HG03280 (cell line): Measurements from ENCODE around the gene NDUFAB1.
"Not testable (repeated sequence)": the region's sequence is repeated elsewhere in the genome, so short reads cannot be mapped to it uniquely, and the experiment has no call there.

Experiments
- ATAC-seq: cut with Tn5 transposase; IDR thresholded peaks from one replicate; pipeline ENCODE4 v1.9.1; 2021; ENCODE audit warnings: mild to moderate bottlenecking, moderate library complexity; ENCODE audit not compliant: unreplicated experiment

Gene NDUFAB1

DNA sequence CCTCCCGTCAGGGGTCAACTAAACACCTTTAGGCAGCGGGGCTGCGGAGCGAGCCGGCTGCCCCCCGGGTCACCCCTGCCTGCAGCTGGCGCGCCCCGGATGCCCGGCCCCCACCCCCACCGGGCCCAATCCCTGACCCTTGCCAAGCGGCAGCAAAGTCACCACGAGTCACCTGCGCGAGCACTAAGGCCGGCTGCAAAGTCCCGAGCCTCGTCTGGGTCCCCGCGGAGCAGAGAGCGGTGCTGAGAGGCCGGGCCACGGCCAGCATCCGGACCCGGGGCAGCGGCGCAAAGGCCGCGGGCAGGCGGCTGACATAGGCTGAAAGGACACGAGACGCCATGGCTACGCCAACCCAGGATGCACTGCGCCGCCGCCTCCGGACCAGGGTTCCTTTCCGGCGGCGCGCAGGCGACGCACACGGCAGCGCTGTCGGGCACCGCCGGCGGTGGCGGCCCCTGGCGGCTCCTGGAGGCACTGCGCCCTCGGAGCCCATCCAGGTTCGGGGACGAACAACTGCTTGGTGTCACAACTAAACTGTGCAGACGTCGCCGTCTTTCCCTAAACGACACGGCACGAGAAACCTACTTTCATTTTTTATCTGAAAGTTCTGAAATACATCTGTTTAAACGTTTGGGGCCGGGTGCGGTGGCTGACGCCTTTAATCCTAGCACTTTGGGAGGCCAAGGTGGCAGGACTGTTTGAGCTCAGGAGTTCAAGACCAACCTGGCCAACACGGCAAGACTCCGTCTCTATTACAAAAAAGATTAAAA is at the start of gene NDUFAB1:
TSS of gene NDUFAB1 (minus strand) at position 366 of the 770 bp plus-strand sequence. CDS start at position 340, 26 bp downstream.
- ATAC-seq = peak; percentile 96

DNA sequence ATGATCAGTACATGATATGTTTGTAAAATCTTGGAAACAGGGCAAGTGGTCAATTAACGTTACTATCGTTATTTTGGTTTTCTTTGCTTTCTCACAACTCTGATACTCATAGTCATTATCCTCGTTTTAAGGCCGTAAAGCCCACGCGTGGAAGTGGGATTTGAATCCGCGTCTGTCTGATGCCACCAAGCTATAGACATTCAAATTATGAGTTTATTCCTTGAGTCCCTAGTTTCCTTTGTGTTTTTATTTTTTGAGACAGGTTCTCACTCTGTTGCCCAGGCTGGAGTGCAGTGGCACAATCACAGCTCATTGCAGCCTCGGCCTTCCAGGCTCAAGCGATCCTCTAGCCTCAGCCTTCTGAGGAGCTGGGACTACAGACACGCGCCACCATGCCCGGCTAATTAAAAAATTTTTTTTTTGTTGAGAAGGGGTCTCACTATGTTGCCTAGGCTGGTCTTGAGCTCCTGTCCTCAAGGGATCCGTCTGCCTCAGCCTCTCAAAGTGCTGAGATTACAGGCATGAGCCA is 46.2 kb upstream of the NDUFAB1 start:
- no peak for ATAC-seq

DNA sequence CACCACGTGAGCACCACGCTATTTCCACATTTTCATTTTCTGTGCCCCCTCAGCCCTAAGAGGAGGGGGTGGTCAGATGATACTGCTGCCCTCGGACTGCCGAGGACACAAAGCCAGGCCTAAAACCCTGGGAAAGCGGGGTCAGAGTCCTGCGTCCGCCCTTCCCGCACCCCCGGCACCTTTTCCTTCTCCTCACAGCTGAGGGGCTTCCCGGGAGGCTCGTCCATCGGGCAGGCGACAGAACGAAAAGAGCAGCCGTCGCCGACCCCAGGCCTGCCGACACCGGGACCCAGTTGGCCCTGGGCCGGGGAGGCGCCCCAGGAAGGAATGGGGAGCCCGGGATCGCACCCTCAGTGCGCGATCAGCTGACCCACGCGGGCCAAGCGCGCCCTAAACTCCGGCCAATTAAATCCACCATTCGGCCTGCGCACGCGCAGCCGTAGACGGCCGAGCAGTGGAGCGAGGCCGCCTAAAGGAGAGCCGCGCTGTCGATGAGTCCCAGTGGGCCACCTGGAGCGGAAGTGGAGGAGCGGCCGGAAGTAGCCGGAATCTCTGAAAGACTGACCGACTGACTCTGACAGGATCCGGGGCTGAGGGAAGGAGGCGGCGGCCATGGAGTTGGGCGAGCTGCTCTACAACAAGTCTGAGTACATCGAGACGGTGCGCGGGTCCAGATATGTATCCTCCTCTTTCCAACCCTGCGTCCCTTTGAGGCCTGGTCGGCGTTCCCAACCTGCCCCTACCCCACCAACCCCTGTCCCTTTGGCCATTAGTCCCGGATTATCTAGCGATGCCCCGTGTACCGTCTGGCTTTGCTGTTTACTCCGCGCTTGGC is 45.0 kb upstream of the NDUFAB1 start, which contains the start of the genes DCTN5 and PALB2:
TSS of gene DCTN5 (plus strand) at position 536 of the 835 bp plus-strand sequence. CDS start at position 613, 77 bp downstream.
TSS of gene PALB2 (minus strand) at position 380 of the 835 bp plus-strand sequence. CDS start at position 227, 153 bp downstream.
- peak; percentile 97 for ATAC-seq

GRCh38 chr16:23640615-23640930 is 44.5 kb upstream of the NDUFAB1 start:
- no peak for ATAC-seq

GRCh38 chr16:23635958-23636357 is 39.8 kb upstream of the NDUFAB1 start:
- ATAC-seq = no peak

DNA sequence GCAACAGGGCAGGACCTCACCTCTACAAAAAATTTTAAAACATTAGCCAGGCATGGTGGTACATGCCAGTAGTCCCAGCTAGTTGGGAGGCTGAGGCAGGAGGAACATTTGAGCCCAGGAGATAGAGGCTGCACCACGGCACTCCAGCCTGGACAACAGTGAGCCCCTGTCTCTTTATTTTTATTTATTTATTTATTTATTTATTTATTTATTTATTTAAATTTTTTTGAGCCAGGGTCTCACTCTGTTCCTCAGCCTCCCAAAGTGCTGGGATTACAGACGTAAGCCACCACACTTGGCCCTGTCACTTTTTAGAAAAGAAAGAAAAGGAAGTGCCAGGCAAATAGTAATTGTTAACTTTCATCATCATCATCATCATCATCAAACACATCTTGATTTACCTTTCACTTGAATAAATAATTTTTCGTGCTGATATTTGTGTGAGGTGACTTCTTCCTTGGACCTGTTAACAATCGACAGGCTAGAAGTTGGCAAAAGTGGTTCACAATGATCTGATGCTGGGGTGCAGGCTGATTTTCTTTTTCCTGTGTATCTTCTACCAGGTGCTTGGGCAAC is 38.4 kb upstream of the NDUFAB1 start:
- no peak for ATAC-seq

- not testable (repeated sequence) for ATAC-seq
Observed at GRCh38 chr16:23631874-23632273, 35.8 kb upstream of the NDUFAB1 start.

- no peak for ATAC-seq
Observed at GRCh38 chr16:23629516-23629915, 33.4 kb upstream of the NDUFAB1 start.

GRCh38 chr16:23624092-23624491 is 28.0 kb upstream of the NDUFAB1 start:
- no peak for ATAC-seq

DNA sequence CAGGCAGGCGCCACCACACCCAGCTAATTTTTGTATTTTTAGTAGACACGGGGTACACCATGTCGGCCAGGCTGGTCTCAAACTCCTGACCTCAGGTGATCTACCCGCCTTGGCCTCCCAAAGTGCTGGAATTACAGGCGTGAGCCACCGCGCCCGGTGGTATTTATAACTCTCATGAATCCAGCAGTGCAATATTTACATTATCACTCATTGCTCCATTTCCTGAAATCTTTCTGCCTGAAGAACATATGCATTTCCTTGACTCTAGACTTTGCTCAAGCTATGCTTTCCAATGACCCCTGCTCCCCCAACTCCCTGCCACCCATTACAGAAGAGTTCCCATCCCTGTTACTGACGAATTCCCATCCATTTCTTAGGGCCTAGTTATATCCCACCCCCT is 19.7 kb upstream of the NDUFAB1 start:
- no peak for ATAC-seq

DNA sequence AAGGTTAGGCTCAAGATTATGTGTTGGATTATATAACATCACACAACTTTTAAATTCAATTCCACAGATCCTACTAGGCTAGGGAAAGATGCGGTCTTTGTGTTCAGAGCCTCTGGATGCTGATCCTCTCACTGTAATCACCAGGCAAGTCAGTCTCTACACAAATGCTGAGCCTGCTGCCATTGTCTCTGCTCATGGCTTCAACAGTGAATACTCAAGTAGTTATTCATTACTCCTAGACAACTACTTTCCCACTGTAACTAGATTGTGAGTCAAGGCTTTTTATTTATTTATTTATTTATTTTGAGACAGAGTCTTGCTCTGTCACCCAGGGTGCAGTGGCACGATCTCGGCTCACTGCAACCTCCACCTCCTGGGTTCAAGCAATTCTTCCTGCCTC is 15.8 kb upstream of the NDUFAB1 start:
- no peak for ATAC-seq

DNA sequence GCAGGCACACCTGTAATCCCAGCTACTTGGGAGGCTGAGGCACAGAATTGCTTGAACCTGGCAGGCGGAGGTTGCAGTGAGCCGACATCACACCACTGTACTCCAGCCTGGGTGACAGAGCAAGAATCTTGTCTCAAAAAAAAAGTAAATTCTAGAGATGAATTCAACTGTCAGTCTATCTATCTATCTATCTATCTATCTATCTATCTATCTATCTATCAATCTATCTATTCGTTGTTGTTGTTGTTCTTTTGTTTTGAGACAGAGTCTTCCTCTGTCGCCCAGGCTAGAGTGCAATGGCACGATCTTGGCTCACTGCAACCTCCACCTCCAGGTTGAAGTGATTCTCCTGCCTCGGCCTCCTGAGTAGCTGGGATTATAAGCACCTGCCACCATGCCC is 14.8 kb upstream of the NDUFAB1 start:
- ATAC-seq = not testable (repeated sequence)

DNA sequence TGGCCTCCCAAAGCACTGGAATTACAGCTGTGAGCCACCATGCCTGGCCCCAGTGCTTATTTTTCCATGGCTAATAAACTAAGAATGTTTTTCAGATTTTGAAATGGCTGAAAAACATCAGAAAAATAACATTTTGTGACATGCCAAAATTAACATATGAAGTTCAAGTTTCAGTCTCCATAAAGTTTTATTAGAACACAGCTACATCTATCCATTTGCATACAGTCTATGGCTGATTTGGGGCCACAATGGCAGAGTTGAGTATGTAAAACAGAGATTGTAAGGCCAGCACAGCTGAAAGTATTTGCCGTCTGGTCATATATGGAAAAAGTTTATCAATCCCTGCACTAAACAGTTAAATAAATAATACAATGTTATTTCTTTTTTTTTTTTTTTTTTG is 13.8 kb upstream of the NDUFAB1 start:
- no peak for ATAC-seq

GRCh38 chr16:23608194-23608593 is 12.1 kb upstream of the NDUFAB1 start:
- ATAC-seq = no peak

DNA sequence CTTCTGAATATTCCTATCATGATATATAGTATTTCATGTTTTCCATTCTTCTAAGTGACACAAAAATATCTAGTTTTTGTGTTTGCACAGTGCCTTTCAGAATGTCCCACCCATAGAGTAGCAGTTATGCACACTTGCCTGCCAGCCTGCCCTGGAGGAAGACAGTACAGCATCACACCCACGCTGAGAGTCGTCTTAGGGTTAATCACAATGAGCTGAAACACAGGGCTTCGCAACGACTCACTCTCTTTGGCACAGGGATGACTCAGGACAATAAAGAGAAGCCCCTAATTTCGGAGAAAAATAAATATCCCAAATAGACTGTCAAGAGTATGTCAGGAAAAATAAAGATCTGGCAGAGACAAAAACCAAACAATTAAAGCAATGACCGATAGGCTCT is 11.6 kb upstream of the NDUFAB1 start:
- ATAC-seq = no peak

- ATAC-seq = no peak
Observed at GRCh38 chr16:23597003-23597756, 1.1 kb upstream of the NDUFAB1 start.

DNA sequence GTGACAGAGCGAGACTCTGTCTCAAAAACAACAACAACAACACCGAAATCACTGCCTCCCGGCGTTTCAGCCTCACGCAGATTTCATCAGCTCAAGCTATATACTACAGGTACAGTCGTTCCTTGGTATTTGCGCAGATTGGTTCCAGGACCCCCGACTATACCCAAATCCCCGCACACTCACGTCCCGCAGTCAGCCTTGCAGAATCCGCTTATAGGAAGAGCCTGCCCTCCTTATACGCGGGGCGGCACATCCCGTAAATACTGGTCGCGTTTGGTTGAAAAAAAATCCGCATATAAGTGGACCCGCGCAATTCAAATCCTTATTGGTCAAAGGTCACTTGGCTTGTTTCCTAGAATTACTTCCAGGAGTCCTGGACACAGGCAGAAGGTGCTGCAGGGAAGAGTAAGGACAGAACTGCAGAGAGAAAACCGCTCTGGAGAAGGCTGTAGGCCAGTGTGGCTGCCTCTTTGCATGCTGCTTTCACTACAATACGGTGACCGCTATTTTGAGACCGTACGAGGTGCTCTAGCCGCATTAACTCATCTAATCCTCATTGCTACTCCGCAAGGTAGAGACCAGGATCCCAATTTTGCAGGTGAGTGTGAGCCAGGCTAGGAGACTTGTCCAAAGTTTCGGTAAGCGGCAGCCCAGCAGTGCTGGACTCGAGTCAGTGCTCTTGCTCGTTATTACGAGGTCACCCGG is 718 bp downstream of the NDUFAB1 start:
- no peak for ATAC-seq

DNA sequence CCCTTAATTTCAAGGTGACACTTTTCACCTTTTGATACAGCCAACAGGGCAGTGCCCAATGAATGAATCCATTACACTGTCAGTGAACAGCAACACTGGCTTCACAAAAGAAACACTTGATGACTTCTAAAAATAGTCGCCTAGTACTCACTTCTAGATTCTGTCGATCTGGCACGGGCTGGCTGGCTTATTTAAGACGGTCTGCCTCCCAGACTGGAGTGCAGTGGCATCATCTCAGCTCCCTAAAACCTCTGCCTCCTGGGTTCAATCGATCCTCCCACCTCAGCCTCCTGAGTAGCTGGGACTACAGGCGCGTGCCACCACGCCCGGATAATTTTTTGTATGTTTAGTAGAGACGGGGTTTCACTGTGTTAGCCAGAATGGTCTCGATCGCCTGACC is 1.9 kb downstream of the NDUFAB1 start:
- no peak for ATAC-seq

GRCh38 chr16:23590181-23590580 is 5.9 kb downstream of the NDUFAB1 start:
- ATAC-seq = no peak

DNA sequence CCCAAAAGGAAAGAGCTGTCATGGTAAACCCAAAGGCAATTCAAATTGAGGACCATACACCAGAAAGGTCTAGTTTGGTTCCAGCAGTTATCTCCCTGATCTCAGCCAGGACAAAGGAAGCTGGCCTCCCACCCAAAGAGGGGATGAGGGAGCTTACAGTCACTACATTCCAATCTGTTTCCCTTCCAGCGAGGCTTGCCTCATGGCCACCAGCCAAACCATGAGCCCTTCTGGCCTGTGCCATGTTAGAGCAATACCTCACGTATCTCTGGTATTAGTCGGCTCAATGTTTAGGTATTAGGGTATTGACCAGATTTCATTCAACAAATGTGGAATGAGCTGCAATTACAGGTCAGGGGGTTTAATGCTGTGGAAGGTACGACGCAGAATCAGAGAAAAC is 8.4 kb downstream of the NDUFAB1 start:
- no peak for ATAC-seq
